Panc1 (cell line): ENCODE measurements around the gene FIZ1.

Experiments
- CTCF ChIP-seq: fragments of 450-650 bp; IDR thresholded peaks from 2 replicates; pipeline ENCODE4 v1.5.1; 2017; ENCODE audit warnings: mild to moderate bottlenecking
- POLR2AphosphoS5 ChIP-seq: IDR thresholded peaks from 2 replicates; pipeline ENCODE4 v1.6.1; 2012; ENCODE audit warnings: mild to moderate bottlenecking, low read depth, low read length, moderate library complexity
- REST ChIP-seq, 2 experiments: IDR thresholded peaks; 2 replicates each; pipeline ENCODE4 v1.6.1; 2011 to 2012; ENCODE audit warnings: low read depth in 2 of 2, control low read depth in 1 of 2, low read length in 1 of 2, mild to moderate bottlenecking in 1 of 2, moderate library complexity in 1 of 2; ENCODE audit not compliant: insufficient read depth in 1 of 2
- TCF7L2 ChIP-seq: IDR thresholded peaks from 2 replicates; pipeline ENCODE4 v1.6.1; 2011; ENCODE audit warnings: mild to moderate bottlenecking, low read depth, low read length, inconsistent platforms

GRCh38 chr19:55554741-55555152, 44.6 kb downstream of the FIZ1 start:
- no peak for TF ChIP-seq CTCF
- no peak for TF ChIP-seq TCF7L2
- no peak for TF ChIP-seq POLR2AphosphoS5
- no peak for TF ChIP-seq REST (IDR thresholded peaks at IDR 0.05; ENCODE audit: insufficient read depth in 1 of 2, low read depth in 2 of 2, low read length in 1 of 2)
